Neural crest cell (in vitro differentiated cells): Measurements from ENCODE around the gene HOXD9. TPM values are rescaled to one million over a fixed set of nuclear protein-coding genes. Genes with fewer than 3 reads are reported as not detected.

Experiments
- DNase-seq: peaks from one replicate; pipeline ENCODE4 v3.0.0; 2021; ENCODE audit warnings: low read depth, mixed read lengths, low spot score
- H3K27ac Mint-ChIP-seq: one replicate; pipeline ENCODE4 v1.8.0; 2021; ENCODE audit warnings: mild to moderate bottlenecking, mixed read lengths; ENCODE audit not compliant: unreplicated experiment
- H3K27me3 Mint-ChIP-seq: 2 replicates; pipeline ENCODE4 v1.8.0; 2021; ENCODE audit warnings: low read depth, mild to moderate bottlenecking, mixed read lengths
- H3K36me3 Mint-ChIP-seq: 2 replicates; pipeline ENCODE4 v1.8.0; 2021; ENCODE audit warnings: low read depth, mild to moderate bottlenecking, mixed read lengths
- H3K4me1 Mint-ChIP-seq: 2 replicates; pipeline ENCODE4 v1.8.0; 2021; ENCODE audit warnings: mixed read lengths
- H3K4me3 Mint-ChIP-seq: one replicate; pipeline ENCODE4 v1.8.0; 2021; ENCODE audit warnings: mild to moderate bottlenecking, mixed read lengths
- H3K9me3 Mint-ChIP-seq: 2 replicates; pipeline ENCODE4 v1.8.0; 2021; ENCODE audit warnings: mixed read lengths
- CTCF ChIP-seq: fragments of 200-600 bp; sonication (generic); conservative IDR thresholded peaks from 2 replicates; pipeline ENCODE4 v1.5.0; 2021; ENCODE audit warnings: antibody characterized with exemption, mild to moderate bottlenecking
- total RNA-seq: library from RNA; stranded (reverse); gene quantifications from 2 replicates; pipeline ENCODE4 v1.2.1, GENCODE V29; 2021

Gene HOXD9
- total RNA-seq, 1 donor from 2014 or later: not detected

- DNase-seq: no peak
- TF ChIP-seq CTCF: no peak
- Mint-ChIP-seq H3K9me3 (no peaks in the 10 kb centered on the region), H3K4me3 (no peak overlapping the region), H3K4me1 (peaks cover 13% of the 10 kb centered on the region), H3K27ac (no peak overlapping the region), H3K27me3 (peaks cover 93% of the 10 kb centered on the region), H3K36me3 (peaks cover 4% of the 10 kb centered on the region)
Measured at GRCh38 chr2:176105078-176105729, 17.3 kb upstream of the HOXD9 start.

- no peak overlapping the region for H3K27ac Mint-ChIP-seq
- peaks cover 4% of the 10 kb centered on the region for H3K36me3 Mint-ChIP-seq
- TF ChIP-seq CTCF: no peak
Measured at GRCh38 chr2:176105730-176106580, 16.6 kb upstream of the HOXD9 start.

GRCh38 chr2:176106581-176107539 is 15.7 kb upstream of the HOXD9 start, which contains the start of gene HOXD11:
Gene HOXD11 (plus strand): TSS chr2:176107280. CDS start chr2:176107356, 76 bp downstream.
- Mint-ChIP-seq H3K9me3 (no peaks in the 10 kb centered on the region), H3K27me3 (peaks cover 93% of the 10 kb centered on the region), H3K36me3 (peaks cover 7% of the 10 kb centered on the region), H3K27ac (no peak within 1 kb of the TSS), H3K4me1 (peaks cover 13% of the 10 kb centered on the region), H3K4me3 (peak within 1 kb of the TSS; percentile 23)
- no peak for DNase-seq
- no peak for TF ChIP-seq CTCF

More at GRCh38 chr2:176105730-176106580, 16.6 kb upstream of the HOXD9 start:
- Mint-ChIP-seq H3K4me1 (peaks cover 13% of the 10 kb centered on the region), H3K4me3 (peak overlapping the region; percentile 5), H3K27me3 (peaks cover 93% of the 10 kb centered on the region), H3K9me3 (no peaks in the 10 kb centered on the region)
- DNase-seq: no peak

- no peak for TF ChIP-seq CTCF
- Mint-ChIP-seq H3K4me3 (no peak overlapping the region), H3K27me3 (peaks cover 93% of the 10 kb centered on the region), H3K4me1 (peaks cover 13% of the 10 kb centered on the region), H3K36me3 (peaks cover 7% of the 10 kb centered on the region), H3K9me3 (no peaks in the 10 kb centered on the region), H3K27ac (no peak overlapping the region)
- DNase-seq: no peak
Measured at GRCh38 chr2:176107731-176108181, 14.8 kb upstream of the HOXD9 start.
